ENCODE measurements around the gene MINDY2. TPM values are rescaled to one million over a fixed set of nuclear protein-coding genes. Genes with fewer than 3 reads are reported as not detected.
"Not testable (repeated sequence)": the region's sequence is repeated elsewhere in the genome, so short reads cannot be mapped to it uniquely, and the experiment has no call there.

Gene MINDY2
- total RNA-seq, 4 donors from 2014 or later, result 27.1 to 31.3 (median 28.2) TPM

DNA sequence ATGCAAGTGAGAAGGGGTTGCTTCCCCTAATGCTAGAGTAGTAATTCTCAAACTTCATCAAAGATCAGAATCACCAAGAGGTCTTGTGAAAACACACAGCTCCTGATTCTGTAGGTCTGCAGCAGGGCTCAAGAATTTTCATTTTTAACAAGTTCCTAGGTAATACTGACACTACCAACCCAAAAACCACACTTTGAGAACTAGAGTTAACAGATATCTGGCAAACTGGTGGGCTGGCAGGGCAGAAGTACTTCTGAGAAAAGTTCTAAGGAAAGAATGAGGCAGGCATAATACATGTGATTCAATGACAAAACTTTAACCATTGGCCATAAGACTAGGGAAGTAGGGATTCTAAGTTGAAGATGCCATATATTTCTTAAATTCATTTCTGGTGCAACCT is 8.8 kb upstream of the MINDY2 start:
- intact Hi-C loops (cut with DNase I), result loop anchor here (10.0 kb wide), 1 partner anchor 537 kb away; no protein-coding TSS in a partner anchor
- H3K4me3 ChIP-seq (replicated peaks in 1 of 3), result no peak overlapping the region
- no peaks in the 10 kb centered on the region for H3K36me3 ChIP-seq
- H3K9me3 ChIP-seq, result no peaks in the 10 kb centered on the region
- H3K4me1 ChIP-seq, result no peaks in the 10 kb centered on the region
- no peak overlapping the region for H3K27ac ChIP-seq
- TF ChIP-seq POLR2A (IDR thresholded peaks at IDR 0.05), result no peak
- TF ChIP-seq, protein P1, sequence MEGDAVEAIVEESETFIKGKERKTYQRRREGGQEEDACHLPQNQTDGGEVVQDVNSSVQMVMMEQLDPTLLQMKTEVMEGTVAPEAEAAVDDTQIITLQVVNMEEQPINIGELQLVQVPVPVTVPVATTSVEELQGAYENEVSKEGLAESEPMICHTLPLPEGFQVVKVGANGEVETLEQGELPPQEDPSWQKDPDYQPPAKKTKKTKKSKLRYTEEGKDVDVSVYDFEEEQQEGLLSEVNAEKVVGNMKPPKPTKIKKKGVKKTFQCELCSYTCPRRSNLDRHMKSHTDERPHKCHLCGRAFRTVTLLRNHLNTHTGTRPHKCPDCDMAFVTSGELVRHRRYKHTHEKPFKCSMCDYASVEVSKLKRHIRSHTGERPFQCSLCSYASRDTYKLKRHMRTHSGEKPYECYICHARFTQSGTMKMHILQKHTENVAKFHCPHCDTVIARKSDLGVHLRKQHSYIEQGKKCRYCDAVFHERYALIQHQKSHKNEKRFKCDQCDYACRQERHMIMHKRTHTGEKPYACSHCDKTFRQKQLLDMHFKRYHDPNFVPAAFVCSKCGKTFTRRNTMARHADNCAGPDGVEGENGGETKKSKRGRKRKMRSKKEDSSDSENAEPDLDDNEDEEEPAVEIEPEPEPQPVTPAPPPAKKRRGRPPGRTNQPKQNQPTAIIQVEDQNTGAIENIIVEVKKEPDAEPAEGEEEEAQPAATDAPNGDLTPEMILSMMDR (IDR thresholded peaks at IDR 0.05), result no peak
- no peaks in the 10 kb centered on the region for H3K27me3 ChIP-seq
- DNase-seq, result no peak

DNA sequence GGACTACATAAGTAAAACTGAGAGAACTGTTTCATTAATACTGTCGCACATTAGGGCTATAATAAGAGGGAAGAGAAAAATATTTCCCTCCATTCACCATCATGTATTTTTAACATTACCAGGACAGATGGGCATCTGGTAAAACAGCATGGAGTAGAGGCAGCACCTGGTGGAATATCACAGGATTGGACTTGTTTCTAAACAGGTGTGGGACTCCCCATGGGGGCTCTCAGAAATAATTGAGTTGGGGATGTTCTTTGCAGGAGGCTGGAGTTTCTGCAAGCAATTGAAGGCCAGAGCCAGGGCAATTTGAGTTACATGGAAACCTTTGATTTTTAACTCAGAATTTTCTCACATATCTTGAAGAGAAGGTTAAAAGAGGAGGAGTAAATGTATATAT is 8.4 kb upstream of the MINDY2 start:
- intact Hi-C loops (cut with DNase I), result loop anchor here (10.0 kb wide), 1 partner anchor 538 kb away; no protein-coding TSS in a partner anchor
- H3K27me3 ChIP-seq, result no peaks in the 10 kb centered on the region
- no peak for DNase-seq

DNA sequence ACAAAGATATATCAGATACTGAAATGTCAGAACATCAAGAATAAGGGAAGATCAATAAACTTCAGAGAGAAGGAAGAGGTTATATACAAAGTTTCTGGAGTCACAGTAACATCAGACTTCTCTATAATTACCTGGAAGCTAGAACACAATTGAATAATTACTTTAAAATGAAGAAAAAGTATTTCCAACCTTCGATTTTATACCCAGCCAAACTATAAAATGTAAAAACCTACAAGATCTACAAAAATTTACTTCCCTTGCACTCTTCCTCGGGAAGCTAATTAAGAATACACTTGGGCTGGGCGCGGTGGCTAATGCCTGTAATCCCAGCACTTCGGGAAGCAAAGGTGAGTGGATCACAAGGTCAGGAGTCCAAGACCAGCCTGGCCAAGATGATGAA is 6.6 kb upstream of the MINDY2 start:
- TF ChIP-seq, protein P1 (IDR thresholded peaks at IDR 0.05), result no peak
- TF ChIP-seq POLR2A (IDR thresholded peaks at IDR 0.05), result no peak
- peaks cover 0 to 9% of the 10 kb centered on the region in 2 donors for H3K4me1 ChIP-seq
- DNase-seq, result no peak
- H3K9me3 ChIP-seq, result no peaks in the 10 kb centered on the region
- 93 to 96% methylated on average over 5 of the region's 5 CpGs for WGBS, 2 donors
- no peak overlapping the region for H3K4me3 ChIP-seq (replicated peaks in 1 of 3)
- H3K27me3 ChIP-seq, result no peaks in the 10 kb centered on the region
- H3K27ac ChIP-seq, result no peak overlapping the region
- H3K36me3 ChIP-seq, result no peaks in the 10 kb centered on the region
- intact Hi-C loops (cut with DNase I), result loop anchor here (10.0 kb wide), 1 partner anchor 540 kb away; no protein-coding TSS in a partner anchor

More for the DNA sequence above, 8.4 kb upstream of the MINDY2 start:
- no peak for TF ChIP-seq POLR2A (IDR thresholded peaks at IDR 0.05)
- TF ChIP-seq, protein P1 (IDR thresholded peaks at IDR 0.05), result no peak
- H3K36me3 ChIP-seq, result no peaks in the 10 kb centered on the region
- no peaks in the 10 kb centered on the region for H3K4me1 ChIP-seq
- no peaks in the 10 kb centered on the region for H3K9me3 ChIP-seq
- no peak overlapping the region for H3K27ac ChIP-seq
- H3K4me3 ChIP-seq (replicated peaks in 1 of 3), result no peak overlapping the region
- 94 to 100% methylated on average over 1 of the region's 1 CpG for WGBS, 2 donors

DNA sequence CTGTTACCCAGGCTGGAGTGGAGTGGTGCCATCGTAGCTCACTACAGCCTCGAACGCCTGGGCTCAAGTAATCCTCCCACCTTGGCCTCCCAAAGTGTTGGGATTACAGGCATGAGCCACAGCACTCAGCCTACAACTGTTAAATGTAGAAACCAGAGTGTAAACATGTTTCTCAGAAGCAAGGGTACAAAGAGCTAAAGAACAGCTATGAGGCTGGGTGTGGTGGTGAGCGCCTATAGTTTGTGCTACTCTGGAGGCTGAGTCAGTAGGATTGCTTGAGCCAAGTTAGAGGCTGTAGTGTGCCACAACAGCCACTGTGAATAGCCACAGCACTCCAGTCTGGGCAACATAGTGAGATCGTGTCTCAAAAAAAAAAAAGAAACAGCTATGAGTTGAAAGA is 4.8 kb upstream of the MINDY2 start:
- H3K4me3 ChIP-seq (replicated peaks in 1 of 3), result no peak overlapping the region
- H3K4me1 ChIP-seq, result peaks cover 3 to 15% of the 10 kb centered on the region in 2 donors
- no peak overlapping the region for H3K27ac ChIP-seq
- 85 to 86% methylated on average over 5 of the region's 5 CpGs for WGBS, 2 donors
- intact Hi-C loops (cut with DNase I), result loop anchor here (10.0 kb wide), 1 partner anchor 541 kb away; no protein-coding TSS in a partner anchor
- H3K36me3 ChIP-seq, result no peaks in the 10 kb centered on the region
- no peak for DNase-seq
- no peaks in the 10 kb centered on the region for H3K27me3 ChIP-seq
- H3K9me3 ChIP-seq, result no peaks in the 10 kb centered on the region
- TF ChIP-seq POLR2A (IDR thresholded peaks at IDR 0.05), result no peak
- TF ChIP-seq, protein P1 (IDR thresholded peaks at IDR 0.05), result no peak

DNA sequence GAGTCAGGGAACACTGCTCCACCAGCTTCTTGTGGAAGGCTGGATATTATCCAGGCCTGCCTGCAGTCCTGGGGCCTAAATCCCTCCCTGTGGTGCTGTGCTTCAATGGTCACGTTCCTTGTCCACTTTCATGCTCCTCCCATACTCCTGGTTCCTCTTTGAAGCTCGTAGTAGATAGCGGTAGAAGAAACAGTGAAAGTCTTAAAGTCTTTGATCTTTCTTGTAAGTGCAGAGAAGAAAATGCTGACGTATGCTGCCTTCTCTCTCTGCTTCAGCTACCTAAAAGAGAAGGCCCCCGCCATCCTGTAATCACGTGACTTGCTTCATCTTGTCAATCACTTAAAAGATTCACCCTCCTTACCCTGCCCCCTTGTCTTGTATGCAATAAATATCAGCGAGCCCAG is 2.5 kb upstream of the MINDY2 start:
- Histone ChIP-seq H3K27ac (peak overlapping the region in 1 of 3 donors; percentile 56), H3K4me1 (peaks cover 18 to 27% of the 10 kb centered on the region in 2 donors)
- not testable (repeated sequence) for H3K4me3 ChIP-seq (replicated peaks in 1 of 3); H3K36me3 ChIP-seq; H3K9me3 ChIP-seq; H3K27me3 ChIP-seq
- WGBS, 2 donors, result 42 to 52% methylated on average over 7 of the region's 7 CpGs
- DNase-seq, result peak in 1 of 2 donors; percentile 74
- intact Hi-C loops (cut with DNase I), result loop anchor here (10.0 kb wide), 1 partner anchor 544 kb away; no protein-coding TSS in a partner anchor
